HG02885 (cell line): Measurements from ENCODE around the gene PRM2.

Source experiments
- ATAC-seq: cut with Tn5 transposase; IDR thresholded peaks from one replicate; pipeline ENCODE4 v1.9.1; 2021; ENCODE audit warnings: mild to moderate bottlenecking; ENCODE audit not compliant: unreplicated experiment, poor library complexity

Gene PRM2, protein sequence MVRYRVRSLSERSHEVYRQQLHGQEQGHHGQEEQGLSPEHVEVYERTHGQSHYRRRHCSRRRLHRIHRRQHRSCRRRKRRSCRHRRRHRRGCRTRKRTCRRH

DNA sequence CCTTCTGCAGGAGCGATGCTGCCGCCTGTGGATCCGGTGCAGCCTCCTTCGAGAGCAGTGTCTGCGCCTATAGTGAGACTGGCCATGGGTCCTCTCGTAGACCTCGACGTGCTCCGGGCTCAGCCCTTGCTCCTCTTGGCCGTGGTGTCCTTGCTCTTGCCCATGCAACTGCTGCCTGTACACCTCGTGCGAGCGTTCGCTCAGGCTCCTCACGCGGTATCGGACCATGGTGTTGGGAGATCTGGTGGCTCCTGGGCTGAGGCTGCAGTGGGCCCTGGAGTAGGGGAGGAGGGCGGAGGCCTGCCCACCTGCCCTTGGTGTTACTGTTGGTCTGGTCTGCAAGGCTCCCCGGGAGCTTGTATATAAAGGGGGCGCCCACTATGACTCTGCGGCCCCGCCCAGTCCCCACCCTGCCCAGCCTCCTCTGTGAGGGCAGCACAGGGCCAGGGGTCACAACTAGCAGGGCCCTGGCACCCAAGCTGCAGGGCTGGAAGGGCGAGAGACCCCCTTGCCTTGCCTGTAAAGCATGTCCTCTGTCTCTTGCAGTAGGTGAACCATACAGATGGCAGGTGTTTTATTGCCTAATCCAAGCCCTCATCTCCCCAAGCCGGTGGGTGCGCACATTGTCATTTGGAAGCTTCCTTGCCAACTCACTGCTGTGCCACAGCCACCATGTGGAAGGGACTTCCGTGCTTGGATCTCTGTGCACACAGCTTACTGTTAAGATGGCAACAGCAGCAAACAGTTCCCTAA, at the start of gene PRM2:
Gene PRM2, minus strand, starts transcription at position 338 of the 753 bp plus-strand sequence. Its CDS starts 110 bp downstream, at position 228.
- no peak for ATAC-seq

DNA sequence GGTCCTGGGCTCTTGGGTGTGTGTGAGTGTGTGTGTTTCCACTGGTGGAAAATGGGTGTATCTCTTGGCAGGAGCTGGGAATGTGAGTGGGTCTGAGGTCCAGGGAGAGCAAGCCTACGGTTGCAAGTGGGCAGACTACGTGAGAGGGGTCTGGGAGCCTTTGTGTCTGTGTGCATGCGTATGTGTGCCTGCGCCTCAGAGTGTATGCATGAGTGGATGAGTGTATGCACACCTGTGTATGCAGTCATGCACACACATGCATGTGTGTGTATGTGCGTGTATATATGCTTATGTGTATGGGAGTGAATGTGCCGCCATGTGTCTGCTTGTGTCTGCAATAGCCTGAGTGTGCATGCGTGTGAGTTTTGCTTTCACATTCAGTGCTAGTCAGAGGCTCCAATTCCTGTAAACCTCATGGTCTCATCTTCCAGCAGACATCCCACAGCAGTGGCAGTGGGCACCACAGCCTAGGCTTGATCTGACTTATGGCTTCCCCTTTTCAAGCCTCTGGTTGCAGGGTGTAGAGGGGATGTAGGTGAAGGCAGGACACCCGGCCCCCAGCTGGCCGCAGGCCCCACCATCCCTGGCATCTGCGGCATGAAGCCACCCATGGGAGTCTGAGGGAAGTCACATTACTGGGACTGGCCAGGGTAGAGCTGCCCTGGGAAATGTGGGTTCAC, 49.3 kb upstream of the PRM2 start:
- no peak for ATAC-seq

DNA sequence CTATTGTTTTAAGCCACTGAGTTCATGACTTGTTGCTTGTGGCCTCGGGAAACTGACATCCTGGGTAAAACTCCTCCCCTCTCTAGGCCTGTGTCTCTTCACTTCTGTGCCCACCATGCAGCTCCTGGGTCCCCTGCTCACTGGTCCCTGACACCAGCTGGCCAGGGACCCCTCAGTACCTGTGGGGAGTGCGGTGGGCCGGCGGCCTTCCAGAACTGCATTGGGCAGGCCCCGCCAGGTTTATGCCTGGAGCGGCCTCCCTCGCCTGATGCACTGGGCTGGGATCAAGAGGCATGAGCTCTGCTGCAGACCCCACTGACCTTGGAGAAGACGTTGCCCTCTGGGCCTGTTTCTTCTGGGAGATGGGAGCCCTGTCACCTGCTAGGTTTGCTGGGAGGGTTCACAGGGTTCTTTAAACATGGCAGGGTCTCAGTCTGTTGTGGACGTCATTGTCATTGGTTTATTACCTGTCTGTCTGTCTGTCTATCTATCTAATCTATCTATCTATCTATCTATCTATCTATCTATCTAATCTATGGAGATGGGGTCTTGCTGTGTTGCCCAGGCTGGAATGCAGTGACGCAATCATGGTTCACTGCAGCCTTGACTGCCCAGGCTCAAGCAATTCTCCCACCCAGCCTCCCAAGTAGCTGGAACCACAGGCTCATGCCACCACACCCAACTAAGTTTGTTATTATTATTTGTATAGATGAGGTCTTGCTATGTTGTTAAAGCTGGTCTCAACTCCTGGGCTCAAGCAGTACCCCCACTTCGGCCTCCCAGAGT, 47.5 kb upstream of the PRM2 start:
- ATAC-seq: no peak

DNA sequence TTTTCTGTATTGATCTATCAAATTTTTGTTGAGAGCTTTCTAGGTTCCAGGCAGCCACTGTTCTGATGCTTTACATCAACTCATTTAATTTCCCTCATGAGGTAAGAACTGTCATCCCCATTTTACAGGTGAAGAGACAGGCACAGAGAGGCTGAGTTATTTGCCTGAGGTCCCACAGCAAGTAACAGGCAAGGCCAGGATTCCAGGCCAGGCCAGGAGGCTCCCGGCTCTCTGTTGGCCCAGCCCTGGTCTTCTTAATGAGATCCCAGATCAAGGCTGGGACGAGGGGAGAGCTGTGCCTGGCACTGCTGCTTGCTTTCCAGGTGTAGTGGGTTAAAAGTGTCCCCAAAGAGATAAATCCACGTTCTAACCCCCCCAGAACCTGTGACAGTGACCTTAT, 46.5 kb upstream of the PRM2 start:
- ATAC-seq: no peak

DNA sequence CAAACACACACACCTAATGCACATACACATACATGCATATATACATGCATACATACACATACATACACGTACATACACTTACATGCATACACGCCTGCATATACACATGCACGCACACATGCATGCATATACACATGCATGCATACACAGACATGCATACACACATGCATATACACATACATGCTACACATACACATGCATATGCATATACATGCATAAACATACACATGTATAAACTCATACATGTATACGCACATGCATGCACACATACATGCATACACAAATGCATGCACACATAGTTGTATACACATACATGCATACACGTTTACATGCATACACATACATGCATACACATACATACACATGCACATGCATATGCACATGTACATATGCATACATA, 45.4 kb upstream of the PRM2 start:
- ATAC-seq: no peak

DNA sequence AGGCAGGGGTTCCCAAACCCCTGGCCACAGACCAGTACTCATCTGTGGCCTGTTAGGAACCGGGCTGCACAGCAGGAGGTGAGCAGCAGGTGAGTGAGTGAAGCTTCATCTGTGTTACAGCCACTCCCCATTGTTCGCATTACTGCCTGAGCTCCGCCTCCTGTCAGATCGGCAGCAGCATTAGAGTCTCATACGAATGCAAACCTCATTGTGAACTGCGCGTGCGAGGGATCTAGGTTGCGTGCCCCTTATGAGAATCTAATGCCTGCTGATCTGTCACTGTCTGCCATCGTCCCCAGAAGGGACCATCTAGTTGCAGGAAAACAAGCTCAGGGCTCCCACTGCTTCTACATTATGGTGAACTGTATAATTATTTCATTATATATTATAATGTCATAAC, 43.9 kb upstream of the PRM2 start:
- ATAC-seq: no peak

DNA sequence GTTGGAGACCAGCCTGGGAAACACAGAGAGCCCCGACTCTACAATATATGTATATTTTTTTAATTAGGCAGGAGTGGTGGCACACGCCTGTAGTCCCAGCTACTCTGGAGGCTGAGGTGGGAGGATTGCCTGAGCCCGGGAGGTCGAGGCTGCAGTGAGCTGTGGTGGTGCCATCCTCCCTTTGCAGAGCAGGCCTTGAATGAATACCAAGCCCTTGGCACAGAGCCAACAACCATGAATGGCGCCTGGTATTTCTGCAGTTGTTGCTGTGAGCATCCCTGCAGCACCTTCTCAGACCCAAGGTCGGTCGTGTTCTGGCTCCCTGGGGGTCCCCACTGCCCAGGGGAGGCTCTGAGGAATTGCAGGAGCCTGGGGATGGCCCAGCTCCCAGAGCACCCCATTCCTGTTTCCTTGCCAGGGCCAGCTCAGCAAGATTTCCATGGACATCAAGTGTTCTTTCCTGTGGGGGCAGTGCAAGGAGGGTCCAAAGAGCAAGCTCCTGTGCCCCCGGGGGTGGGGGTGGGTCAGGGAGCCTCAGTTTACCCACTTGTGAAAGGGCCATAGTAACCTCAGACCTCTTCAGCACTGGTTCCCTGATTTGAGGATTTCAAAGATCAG, 43.4 kb upstream of the PRM2 start:
- no peak for ATAC-seq

DNA sequence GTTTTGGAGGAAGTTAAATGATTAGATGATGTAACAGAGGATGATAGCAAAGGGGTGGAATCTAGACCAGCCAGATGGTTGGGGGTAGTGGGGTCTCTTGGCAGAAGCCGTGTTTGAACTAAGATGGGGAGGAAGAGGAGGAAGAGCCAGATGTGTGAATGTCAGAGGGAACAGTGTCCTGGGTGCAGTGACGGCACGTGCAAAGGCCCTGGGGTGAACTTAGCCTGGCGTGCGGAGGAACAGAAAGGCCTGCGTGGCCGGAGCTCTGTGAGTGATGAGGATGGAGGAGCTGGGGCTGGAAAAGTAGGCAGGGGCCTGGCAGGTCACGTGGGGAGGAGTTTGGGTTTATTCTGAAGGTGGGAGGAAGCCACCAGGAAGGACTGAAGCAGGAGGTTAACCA, 42.5 kb upstream of the PRM2 start:
- no peak for ATAC-seq

DNA sequence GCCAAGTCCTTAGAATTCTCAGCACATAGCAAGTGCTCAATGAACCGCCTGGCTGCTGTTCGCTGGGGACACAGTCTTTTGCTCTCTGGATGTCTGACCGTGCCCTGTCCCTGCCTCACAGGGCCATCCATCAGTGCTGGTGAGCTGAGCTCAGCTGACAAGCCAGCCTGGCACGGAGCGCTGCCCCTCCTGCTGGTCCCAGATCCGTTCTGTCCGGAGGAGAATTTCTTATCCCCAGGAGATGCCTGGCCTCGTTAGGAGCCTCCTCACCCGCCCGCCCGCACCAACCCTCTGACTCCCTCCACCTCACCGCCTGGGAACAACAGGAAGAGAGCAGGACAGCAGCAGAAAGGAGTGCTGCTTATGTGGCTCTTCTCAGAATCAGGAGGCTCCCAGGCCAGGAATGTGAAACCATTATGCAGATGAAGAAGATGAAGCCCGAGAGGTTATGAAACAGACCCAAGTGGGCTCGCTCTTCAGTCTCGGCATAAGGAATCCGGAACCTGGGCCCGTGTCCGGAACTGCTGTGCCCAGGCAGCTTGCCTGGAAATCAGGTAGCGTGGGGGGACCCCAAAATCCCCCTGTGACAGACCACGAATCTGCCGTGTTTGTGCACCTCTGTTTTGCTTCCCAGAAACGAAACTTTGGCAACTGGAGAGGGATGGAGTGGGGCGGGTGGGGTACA, 40.2 kb upstream of the PRM2 start:
- ATAC-seq: no peak

DNA sequence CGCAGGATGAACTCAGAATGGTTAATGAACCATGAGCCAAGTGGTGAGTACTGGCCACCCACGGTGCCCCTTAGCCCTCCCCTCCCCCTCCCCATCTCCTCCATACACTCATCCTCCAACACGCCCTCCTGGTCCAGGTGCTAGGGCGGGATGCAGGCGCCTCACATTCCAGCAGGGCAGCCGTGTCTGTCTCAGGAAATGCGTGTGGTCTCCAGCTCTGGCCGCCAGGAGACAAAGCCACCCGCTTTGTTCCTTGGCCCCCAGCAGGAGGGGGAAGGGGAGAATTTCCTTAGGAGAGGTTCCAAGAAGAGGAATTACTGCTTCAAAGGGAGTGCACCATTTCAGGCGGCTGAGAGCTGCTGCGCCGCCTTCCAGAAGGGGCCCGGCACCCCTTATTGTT, 39.2 kb upstream of the PRM2 start:
- ATAC-seq: no peak

DNA sequence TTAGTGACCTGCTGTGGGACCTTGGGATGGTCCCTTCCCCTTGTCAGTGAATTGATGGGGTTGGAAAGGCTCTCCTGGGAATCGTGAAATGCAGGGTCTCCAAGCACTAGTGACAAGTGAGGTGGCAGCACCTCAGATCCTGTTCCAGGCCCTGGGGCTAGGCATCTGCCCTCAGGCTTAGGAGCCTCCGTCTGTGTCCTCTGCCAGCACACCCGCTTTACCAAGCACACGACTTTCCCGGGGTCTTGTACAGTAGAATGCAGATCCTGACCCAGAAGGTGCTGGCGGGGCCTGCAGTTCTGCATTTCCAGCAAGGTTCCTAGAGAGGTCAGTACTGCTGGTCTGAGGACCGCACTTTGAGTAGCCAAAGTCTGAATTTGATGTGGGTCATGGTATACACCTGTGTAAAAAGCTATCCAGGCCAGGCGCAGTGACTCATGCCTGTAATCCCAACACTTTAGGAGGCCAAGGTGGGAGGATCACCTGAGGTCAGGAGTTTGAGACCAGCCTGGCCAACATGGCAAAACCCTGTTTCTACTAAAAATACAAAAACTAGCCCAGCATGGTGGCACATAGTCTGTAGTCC, 38.1 kb upstream of the PRM2 start:
- no peak for ATAC-seq

DNA sequence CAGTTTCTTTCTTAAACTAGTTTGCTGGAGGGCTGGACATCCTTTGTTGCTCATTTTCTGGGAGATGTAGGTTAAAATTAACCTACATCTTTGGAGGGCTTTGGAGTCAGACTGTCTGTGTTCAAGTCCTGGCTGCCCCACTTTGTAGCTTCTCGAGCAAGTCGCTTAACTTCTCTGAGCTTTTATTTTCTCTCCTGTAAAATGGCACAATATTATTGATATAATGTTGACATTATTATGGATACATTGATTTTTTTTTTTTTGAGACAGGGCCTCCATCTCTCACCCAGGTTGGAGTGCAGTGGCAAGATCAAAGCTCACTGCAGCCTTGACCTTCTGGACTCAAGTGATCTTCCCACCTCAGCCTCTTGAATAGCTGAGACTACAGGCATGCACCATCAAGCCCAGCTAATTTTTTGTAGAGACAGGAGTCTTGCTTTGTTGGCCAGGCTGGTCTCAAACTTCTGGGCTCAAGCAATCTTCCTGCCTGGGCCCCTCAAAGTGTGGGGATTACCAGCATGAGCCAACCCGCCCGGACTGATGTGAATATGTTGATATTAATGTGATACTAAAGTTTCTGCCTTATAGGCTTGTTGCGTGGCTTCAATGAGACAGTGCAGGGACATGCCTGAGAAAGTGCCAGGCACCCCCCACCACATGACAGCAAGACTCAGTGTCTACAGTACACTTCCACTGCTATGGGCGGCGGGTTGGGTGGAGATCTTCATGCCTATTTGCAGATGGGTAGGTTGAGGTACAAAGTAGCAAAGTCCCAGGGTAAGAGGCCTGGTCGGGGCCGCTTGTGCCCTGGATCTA, 37.4 kb upstream of the PRM2 start:
- no peak for ATAC-seq

DNA sequence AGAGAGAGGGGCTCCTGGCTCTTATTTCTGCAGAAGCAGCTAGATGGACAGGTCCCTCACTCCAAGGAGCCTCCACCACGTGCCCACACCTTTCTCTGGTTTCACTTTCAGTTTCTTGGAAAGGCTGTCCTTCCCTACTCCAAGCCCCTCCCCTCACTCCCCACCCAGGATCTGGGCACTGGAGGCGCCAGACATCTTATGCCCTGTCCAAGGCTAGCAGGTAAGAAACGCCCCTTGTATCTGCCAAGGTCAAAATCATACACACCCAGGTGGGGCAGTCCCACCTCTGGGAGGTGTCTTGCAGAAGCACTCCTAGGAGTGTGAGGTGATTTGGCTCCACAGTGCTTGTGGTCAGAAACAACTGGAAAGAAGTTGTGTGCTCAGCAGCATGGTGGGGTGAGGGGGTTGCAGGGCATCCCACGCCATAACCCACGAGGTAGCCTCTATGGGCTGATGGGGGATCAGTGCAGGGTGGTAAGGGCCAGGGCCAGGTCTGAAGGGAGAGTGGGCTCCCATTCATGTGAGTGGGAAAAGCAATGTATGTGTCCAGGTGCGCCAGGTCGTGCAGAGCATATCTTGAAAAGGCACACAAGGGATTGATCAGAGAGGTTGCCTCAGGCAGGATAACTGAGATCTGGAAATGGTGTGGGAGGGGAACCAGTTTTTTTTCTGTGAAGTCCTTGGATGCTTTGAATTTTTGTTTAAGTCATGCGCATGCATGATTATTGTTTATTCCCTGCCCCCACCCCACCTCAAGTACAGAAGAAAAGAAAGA, 36.6 kb upstream of the PRM2 start:
- no peak for ATAC-seq

DNA sequence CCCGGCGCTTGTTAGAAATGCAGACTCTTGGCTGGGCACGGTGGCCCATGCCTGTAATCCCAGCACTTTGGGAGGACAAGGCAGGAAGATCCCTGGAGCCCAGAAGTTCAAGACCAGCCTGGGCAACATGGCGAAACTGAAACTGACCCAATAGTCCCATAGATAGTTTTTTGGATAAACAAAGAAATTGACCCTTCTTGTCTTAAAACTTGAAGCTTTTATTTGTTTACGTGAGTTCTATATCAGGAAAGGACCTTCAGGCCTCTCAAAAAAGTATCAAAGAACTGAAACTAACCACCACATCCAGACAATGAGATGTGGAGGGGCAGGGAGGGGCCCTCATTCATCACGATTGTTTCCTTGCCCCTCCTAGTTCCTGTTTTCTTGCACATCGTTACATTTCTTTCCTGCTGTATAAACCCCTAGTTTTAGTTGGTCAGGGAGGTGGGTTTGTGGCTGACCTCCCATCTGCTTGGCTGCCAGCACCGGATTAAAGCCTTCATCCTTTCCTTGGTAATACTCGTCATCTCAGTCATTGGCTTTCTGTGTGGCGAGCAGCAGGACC, 34.8 kb upstream of the PRM2 start:
- ATAC-seq: peak; percentile 49

DNA sequence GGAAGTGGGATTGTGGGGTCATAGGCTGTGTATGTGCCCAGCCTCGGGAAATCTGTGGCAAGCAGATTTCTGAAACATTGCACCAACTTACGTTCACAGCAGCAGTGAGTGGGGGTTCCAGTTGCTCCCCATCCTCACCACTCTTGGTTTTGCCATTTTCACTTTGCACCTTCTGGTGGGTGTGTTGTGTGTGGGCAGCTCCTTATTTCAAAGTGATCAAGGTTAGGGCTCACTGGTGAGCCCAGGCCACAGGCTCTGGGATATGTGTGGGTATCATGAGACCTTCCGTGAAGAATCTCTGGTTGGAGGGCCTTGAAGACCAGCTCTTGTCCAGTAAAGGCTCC, 34.3 kb upstream of the PRM2 start:
- ATAC-seq: no peak

DNA sequence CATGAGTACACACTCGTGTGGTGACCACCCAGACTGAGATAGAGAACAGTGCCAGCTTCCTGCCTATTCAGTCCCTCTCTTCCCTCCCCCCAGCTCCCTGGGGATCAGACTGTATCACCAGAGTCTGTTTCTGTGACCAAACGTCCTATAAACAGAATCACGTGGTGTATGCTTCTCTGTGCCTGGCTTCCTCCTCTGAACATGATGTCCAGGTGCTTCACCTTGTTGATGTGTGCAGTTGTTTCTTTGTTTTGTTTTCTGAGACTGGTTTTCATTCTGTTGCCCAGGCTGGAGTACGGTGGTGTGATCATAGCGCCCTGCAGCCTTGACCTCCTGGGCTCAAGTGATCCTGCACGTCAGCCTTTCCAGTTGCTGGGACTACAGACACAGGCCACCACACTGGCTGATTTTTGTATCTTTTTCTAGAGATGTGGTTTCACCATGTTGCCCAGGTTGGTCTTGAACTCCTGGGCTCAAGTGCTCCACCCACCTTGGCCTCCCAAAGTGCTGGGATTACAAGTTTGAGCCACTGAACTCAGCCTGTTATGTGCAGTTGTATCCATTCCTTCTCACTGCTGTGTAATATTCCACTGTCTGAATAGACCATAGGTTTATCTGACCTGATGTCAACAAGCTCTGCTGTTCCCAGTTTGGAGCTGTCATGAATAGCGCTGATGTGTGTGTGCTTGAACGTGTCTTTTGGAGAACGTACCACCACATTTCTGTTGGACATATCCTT, 33.8 kb upstream of the PRM2 start:
- no peak for ATAC-seq
